ENCODE results near the gene BCL3.

The BCL3 gene

GRCh38 chr19:44742330-44743061, 6.0 kb upstream of the BCL3 start:
- ATAC-seq = no peak

GRCh38 chr19:44744871-44745332, 3.6 kb upstream of the BCL3 start:
- ATAC-seq = no peak

- no peak for ATAC-seq
Observed at GRCh38 chr19:44745341-44745831, 3.1 kb upstream of the BCL3 start.

- no peak for ATAC-seq
Observed at GRCh38 chr19:44745887-44746600, 2.5 kb upstream of the BCL3 start.

- no peak for ATAC-seq
Observed at GRCh38 chr19:44746616-44746945, 1.9 kb upstream of the BCL3 start.

- peak; percentile 83 to 85 for ATAC-seq
Observed at GRCh38 chr19:44746946-44747738, 1.4 kb upstream of the BCL3 start.

- ATAC-seq = peak; percentile 29 to 39
Observed at GRCh38 chr19:44747739-44748425, 626 bp upstream of the BCL3 start.

- no peak for ATAC-seq
Observed at GRCh38 chr19:44749292-44749691, 784 bp downstream of the BCL3 start.

- ATAC-seq = no peak
Observed at GRCh38 chr19:44749994-44750393, 1.5 kb downstream of the BCL3 start.

- ATAC-seq = no peak
Observed at GRCh38 chr19:44752123-44752815, 3.8 kb downstream of the BCL3 start.

- ATAC-seq = peak; percentile 86 to 87
Observed at GRCh38 chr19:44752816-44753625, 4.5 kb downstream of the BCL3 start.

- no peak for ATAC-seq
Observed at GRCh38 chr19:44753626-44753931, 5.1 kb downstream of the BCL3 start.

- peak; percentile 3 to 5 for ATAC-seq
Observed at GRCh38 chr19:44753932-44754749, 5.6 kb downstream of the BCL3 start.

- no peak for ATAC-seq
Observed at GRCh38 chr19:44754750-44755080, 6.2 kb downstream of the BCL3 start.

GRCh38 chr19:44755219-44755618, 6.7 kb downstream of the BCL3 start:
- ATAC-seq = no peak

GRCh38 chr19:44756089-44756562, 7.6 kb downstream of the BCL3 start:
- no peak for ATAC-seq

GRCh38 chr19:44757057-44757734, 8.7 kb downstream of the BCL3 start:
- no peak for ATAC-seq

GRCh38 chr19:44757735-44758505, 9.4 kb downstream of the BCL3 start:
- no peak for ATAC-seq

GRCh38 chr19:44758596-44758995, 10.1 kb downstream of the BCL3 start:
- no peak for ATAC-seq
